Measurements from ENCODE around the gene REPS1. TPM values are rescaled to one million over a fixed set of nuclear protein-coding genes. Genes with fewer than 3 reads are reported as not detected.

The REPS1 gene
- total and polyA plus RNA-seq, 2 donors (not counting 1 experiment from before 2014, with no cell fraction given), result 38.1 to 57.1 TPM

DNA sequence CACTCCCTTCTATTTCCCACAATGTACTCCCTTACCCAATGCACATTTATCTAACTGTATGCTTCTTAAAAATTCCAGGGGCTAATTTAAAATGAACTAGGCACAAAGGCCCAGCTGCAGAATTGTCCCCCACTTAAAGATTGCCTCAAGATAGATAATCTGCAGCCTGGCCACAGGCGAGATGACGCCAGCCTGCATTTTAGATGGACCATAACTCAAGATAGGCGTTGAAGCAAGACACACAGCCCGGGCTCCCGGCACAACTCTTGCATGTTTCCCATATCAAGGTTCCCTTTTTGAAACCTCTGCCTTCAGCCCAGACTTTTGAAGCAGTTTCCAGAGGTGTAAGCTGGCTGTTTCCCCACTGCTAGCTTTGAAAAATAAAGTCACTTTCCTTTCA, 3.2 kb upstream of the REPS1 start:
- no peak overlapping the region for H3K4me3 Mint-ChIP-seq

More for the DNA sequence above, 3.2 kb upstream of the REPS1 start:
- H3K4me1 ChIP-seq (ENCODE audit: control insufficient read depth in 2 of 2, insufficient read depth in 2 of 2, low read length in 2 of 2), result peaks cover 12 to 13% of the 10 kb centered on the region in 2 donors
- no peak for ATAC-seq (ENCODE audit: low read depth)
- H3K79me2 ChIP-seq (ENCODE audit: control insufficient read depth, insufficient read depth, low read length), result peaks cover 31% of the 10 kb centered on the region
- intact Hi-C loops (cut with micrococcal nuclease), result no loop called here
- Mint-ChIP-seq H3K27ac (no peak overlapping the region), H3K27me3 (no peaks in the 10 kb centered on the region), H3K9me3 (ENCODE audit: insufficient read depth) (no peaks in the 10 kb centered on the region), H3K4me1 (peaks cover 15% of the 10 kb centered on the region)
- no peaks in the 10 kb centered on the region for H3K36me3 ChIP-seq (replicated peaks in 1 of 2; ENCODE audit: control extremely low read depth in 1 of 2, control insufficient read depth in 1 of 2, extremely low read depth in 1 of 2, insufficient read depth in 2 of 2, low read length in 1 of 2)
- H3K4me3 ChIP-seq (ENCODE audit: control extremely low read depth in 1 of 5, extremely low read depth in 1 of 5, insufficient read depth in 1 of 5, low read depth in 2 of 5, low read length in 4 of 5), result no peak overlapping the region
- DNase-seq, result no peak
- H4K20me1 ChIP-seq (ENCODE audit: control insufficient read depth, insufficient read depth, low read length, poor library complexity, severe bottlenecking), result peaks cover 4% of the 10 kb centered on the region
- no peak overlapping the region for H3K9ac ChIP-seq (ENCODE audit: low read length)
- ChIA-PET POLR2A (no interaction called here), CTCF (no interaction called here)
- no peak overlapping the region for H3K4me2 ChIP-seq (replicated peaks; ENCODE audit: low read depth, low read length, poor library complexity, severe bottlenecking)
- H2AFZ ChIP-seq (ENCODE audit: insufficient read depth, low read depth, low read length, poor library complexity, severe bottlenecking), result no peak overlapping the region
- no peaks in the 10 kb centered on the region for H3K27me3 ChIP-seq (replicated peaks in 1 of 4; ENCODE audit: control extremely low read depth in 1 of 4, control insufficient read depth in 3 of 4, insufficient read depth in 4 of 4, low read length in 3 of 4)
- no peak overlapping the region for H3K27ac ChIP-seq (ENCODE audit: low read length in 2 of 2)
- TF ChIP-seq EZH2 (IDR thresholded peaks at IDR 0.05; ENCODE audit: borderline replicate concordance, insufficient read depth, low read depth, low read length, poor library complexity, severe bottlenecking), result no peak
- TF ChIP-seq, protein P1, sequence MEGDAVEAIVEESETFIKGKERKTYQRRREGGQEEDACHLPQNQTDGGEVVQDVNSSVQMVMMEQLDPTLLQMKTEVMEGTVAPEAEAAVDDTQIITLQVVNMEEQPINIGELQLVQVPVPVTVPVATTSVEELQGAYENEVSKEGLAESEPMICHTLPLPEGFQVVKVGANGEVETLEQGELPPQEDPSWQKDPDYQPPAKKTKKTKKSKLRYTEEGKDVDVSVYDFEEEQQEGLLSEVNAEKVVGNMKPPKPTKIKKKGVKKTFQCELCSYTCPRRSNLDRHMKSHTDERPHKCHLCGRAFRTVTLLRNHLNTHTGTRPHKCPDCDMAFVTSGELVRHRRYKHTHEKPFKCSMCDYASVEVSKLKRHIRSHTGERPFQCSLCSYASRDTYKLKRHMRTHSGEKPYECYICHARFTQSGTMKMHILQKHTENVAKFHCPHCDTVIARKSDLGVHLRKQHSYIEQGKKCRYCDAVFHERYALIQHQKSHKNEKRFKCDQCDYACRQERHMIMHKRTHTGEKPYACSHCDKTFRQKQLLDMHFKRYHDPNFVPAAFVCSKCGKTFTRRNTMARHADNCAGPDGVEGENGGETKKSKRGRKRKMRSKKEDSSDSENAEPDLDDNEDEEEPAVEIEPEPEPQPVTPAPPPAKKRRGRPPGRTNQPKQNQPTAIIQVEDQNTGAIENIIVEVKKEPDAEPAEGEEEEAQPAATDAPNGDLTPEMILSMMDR (IDR thresholded peaks at IDR 0.05), result no peak
- H3K9me3 ChIP-seq (ENCODE audit: control extremely low read depth in 1 of 3, control insufficient read depth in 2 of 3, insufficient read depth in 1 of 3, low read length in 2 of 3), result peaks cover 0 to 6% (median 2%) of the 10 kb centered on the region in 3 donors
- 41% methylated on average over 5 of the region's 5 CpGs for WGBS (ENCODE audit: insufficient coverage)
